ENCODE data around the gene B4GAT1. TPM values are rescaled to one million over a fixed set of nuclear protein-coding genes. Genes with fewer than 3 reads are reported as not detected.

B4GAT1 gene
- 41.3 and 58.1 TPM in 2 replicates for total RNA-seq

DNA sequence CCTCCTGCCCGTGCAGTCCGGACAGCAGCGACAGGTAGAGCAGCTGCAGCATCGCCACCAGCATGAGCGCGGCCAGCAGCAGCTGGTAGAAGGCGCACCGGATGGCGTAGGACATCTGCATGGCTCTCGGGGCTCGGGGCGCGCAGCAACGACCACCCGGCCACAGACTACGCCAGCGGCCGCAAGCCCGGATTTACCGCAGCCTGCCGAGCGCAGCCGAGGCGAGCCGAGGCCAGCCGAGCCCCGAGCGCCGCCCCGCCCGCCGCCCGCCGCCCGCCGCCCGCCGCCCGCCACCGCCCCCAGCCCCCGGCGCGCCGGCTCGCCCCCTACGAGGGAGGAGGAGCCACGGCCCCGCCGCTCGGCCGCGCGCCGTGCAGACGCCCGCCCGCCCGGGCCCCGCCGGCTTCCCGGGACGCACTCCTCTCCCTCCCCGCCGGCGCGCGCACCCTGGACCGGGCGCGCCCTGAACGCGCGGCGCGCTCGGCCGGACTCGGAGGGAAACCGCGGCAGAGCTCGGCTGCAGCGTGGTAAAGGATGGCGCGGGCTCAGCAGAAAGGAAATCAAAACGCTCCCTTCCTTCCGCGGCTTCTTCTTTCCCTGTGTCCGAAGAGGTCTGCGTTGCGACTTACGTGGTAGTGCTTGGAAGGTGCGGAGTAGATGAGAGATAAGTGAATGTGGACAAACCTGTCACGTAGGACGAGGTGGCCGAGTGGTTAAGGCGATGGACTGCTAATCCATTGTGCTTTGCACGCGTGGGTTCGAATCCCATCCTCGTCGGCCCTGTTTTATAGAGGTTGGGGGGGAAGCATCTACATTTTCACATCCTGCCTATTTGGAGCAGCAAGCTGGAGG lies at the start of gene B4GAT1:
Gene B4GAT1 (minus strand): TSS at position 205 of the 852 bp plus-strand sequence. CDS start 84 bp downstream, at position 121.

DNA sequence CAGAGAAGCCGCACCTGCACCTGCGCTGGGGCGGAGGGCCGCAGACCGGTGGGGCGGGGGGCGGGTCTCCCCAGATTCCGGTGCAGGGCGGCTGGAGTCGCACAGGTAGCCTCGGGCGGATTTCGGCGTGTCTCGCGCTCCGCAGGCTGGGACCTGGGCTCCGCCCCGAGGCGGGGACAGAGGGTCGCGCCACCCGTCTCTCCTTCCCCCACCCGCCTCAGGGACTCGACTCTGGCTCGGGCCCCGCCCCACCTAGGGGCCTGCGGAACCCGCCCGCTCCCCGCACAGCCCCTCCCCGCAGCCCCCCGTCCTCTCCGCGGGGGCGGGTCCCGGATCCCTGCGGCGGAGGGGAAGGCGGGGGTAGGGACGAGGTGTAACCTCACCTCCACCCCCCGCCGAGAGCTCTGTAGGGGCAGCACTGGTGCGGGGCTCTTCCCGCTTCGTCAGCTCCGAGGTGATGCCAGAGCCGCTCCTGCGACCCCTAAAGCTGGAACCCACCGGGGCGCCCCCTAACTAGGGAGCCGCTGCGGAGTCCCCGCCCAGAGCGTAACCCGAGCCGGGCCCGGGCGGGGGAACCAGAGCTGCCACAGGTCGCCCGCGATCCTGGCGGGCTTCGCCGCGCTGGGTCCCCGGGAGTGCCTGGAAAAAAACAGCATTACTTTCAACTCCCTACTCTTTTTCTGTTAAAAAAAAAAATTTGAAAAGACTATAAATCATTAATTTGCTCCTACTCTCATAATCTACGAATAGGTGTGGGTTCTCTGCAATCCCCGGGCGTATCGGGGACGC lies 24.4 kb upstream of the B4GAT1 start, which contains the start of gene SLC29A2:
Gene SLC29A2 (minus strand): TSS at position 134 of the 789 bp plus-strand sequence. CDS start 169 bp downstream, outside the sequence.

DNA sequence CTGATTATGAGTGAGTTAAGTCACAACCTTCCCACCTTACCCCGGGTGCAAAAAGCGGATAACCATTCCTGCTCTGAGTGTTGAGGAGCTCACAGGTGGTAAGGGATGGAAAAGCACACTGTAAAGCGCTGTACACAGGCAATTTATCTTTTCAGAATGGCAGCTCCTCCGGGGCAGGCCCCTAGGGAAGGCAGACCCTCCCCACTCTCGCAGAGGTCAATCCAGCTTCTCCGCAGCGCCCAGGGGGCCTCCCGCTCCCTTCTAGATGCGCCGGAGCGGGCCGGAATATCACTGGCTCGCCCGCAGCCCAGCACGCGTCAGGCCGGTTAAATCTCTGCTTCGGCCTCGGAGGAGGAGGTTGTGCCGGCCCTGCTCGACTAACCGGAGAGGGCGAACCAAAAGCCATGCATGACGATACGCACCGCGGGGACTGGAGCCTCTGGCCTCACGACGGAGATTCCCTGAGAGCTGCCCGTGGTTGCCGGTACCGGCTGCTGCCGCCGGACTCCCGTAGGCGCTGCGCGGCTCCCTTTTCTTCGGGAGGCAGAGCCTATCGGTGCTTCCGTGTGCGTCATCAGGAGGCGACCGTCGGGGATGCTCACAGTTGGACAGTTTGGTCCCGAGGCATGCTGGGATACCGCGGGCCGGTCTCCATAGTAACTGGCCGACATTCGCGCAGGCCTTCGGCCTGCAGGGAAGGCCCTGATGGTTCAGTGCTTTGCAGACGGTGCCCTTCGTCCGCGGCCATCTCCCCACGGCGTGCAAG lies 2.7 kb downstream of the B4GAT1 start, which contains the start of gene BRMS1:
Gene BRMS1 (minus strand): TSS at position 555 of the 766 bp plus-strand sequence. CDS start 2,870 bp downstream, outside the sequence.

DNA sequence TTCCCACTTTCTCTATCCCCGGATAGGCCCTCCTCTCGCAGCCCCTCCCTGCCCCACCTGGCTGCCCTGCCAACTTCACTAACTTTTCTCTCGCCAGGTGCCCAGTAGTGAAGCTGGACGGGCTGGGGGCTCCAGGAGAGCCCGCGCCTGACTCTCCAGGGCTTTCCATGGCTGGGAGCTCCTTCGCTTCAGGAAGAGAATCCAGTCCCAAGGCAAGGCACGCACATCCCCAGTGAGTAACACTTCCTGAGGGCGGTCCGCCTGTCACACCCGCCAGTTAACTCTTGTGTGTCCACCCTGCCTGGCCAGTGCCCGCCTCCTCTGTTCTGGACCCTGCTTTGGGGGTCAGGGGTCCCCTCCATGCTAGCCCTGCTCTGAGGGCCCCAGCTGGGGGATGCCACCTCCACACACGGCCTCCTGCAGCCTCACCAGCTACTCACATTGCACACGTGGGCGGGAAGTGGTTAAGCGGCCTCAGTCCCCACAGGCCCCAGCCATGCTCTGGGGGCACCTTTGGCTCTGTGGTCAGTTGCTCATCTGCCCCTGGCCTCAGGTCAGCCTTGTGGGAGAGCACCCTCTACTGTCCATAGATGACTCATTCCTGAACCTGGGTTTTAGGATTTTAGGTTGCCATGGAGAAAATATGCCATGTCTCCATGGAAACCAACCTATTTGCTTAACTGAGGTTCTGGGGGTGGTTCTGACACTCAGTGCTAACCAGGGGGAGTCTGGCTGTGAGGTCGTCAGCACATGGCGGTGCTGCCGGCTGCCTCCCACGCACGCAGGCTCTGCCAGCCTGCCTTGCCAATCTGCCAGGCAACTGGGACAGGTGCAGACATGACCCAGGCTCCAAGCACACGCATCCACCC lies 11.0 kb downstream of the B4GAT1 start, which contains the start of gene RIN1:
Gene RIN1 (minus strand): TSS at position 201 of the 869 bp plus-strand sequence. CDS start 32 bp downstream, at position 169.

DNA sequence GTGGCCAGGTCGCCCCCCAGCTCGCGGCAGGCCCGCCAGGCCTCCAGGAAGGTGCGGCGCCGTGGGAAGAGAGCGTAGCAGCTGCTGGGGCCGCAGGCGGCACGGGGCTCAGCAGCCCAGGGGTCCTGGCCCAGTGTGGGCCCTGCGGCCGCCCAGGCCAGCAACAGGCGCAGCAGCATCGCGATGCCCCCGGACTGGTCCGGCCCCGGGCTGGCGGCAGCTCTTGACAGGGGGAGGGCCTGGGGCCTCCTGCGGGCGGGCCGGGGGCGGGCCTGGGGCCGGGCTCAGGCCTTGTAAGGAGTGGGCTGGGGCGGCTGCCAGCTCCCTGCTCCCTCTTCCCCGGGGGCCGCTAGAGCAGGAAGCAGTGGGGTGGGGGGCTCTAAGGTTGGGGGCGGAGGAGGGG lies 30.6 kb downstream of the B4GAT1 start, which contains the start of gene CD248:
Gene CD248 (minus strand): TSS at position 196 of the 403 bp plus-strand sequence. CDS start 17 bp downstream, at position 179.

Other genes with a start within 250 kb of the B4GAT1 start
- gene KLC2, start 89.9 kb downstream of the B4GAT1 start, total RNA-seq: 10.5 and 25.1 TPM in 2 replicates
- 103 and 130 TPM in 2 replicates for gene RAB1B, start 79.0 kb downstream of the B4GAT1 start, total RNA-seq
- 0.15 and 0.17 TPM in 2 replicates for gene CNIH2, start 69.5 kb downstream of the B4GAT1 start, total RNA-seq
- 143 and 179 TPM in 2 replicates for gene YIF1A, start 58.5 kb downstream of the B4GAT1 start, total RNA-seq
- gene TMEM151A, start 55.7 kb downstream of the B4GAT1 start, total RNA-seq: 0.66 TPM in 1 of 2 replicates, not detected in the other
- gene CD248, start 30.6 kb downstream of the B4GAT1 start, total RNA-seq: 341 and 371 TPM in 2 replicates
- gene RIN1, start 11.2 kb downstream of the B4GAT1 start, total RNA-seq: 44.8 and 54.4 TPM in 2 replicates
- gene BRMS1, start 2.5 kb downstream of the B4GAT1 start, total RNA-seq: 36.9 and 65.2 TPM in 2 replicates
- gene SLC29A2, start 24.1 kb upstream of the B4GAT1 start, total RNA-seq: 0.58 and 0.66 TPM in 2 replicates
- 0.29 TPM in 1 of 2 replicates, not detected in the other for gene NPAS4, start 73.4 kb upstream of the B4GAT1 start, total RNA-seq
- 37.1 and 69.4 TPM in 2 replicates for gene MRPL11, start 91.2 kb upstream of the B4GAT1 start, total RNA-seq
- 15.3 and 28.0 TPM in 2 replicates for gene PELI3, start 119.3 kb upstream of the B4GAT1 start, total RNA-seq
- 40.1 and 58.4 TPM in 2 replicates for gene DPP3, start 132.8 kb upstream of the B4GAT1 start, total RNA-seq
- 32.9 and 45.7 TPM in 2 replicates for gene BBS1, start 163.0 kb upstream of the B4GAT1 start, total RNA-seq
- gene ZDHHC24, start 198.4 kb upstream of the B4GAT1 start, total RNA-seq: 10.6 and 21.3 TPM in 2 replicates
- gene ACTN3, start 199.3 kb upstream of the B4GAT1 start, total RNA-seq: 0.17 TPM in 1 of 2 replicates, not detected in the other
- 15.0 and 59.5 TPM in 2 replicates for gene CTSF, start 221.0 kb upstream of the B4GAT1 start, total RNA-seq
- gene CCDC87, start 245.4 kb upstream of the B4GAT1 start, total RNA-seq: 0.29 and 1.2 TPM in 2 replicates
- 68.2 and 80.9 TPM in 2 replicates for gene CCS, start 245.6 kb upstream of the B4GAT1 start, total RNA-seq

Data from smooth muscle cell of trachea (primary cell).